GM18519 (cell line): ENCODE measurements around the gene ADNP.
A peak's percentile ranks its signal among the peaks of the same experiment; 100 is the strongest.

Source experiments
- ATAC-seq: cut with Tn5 transposase; IDR thresholded peaks from one replicate; pipeline ENCODE4 v1.9.1; 2021; ENCODE audit warnings: mild to moderate bottlenecking, moderate library complexity; ENCODE audit not compliant: unreplicated experiment, low FRiP score

Gene ADNP

DNA sequence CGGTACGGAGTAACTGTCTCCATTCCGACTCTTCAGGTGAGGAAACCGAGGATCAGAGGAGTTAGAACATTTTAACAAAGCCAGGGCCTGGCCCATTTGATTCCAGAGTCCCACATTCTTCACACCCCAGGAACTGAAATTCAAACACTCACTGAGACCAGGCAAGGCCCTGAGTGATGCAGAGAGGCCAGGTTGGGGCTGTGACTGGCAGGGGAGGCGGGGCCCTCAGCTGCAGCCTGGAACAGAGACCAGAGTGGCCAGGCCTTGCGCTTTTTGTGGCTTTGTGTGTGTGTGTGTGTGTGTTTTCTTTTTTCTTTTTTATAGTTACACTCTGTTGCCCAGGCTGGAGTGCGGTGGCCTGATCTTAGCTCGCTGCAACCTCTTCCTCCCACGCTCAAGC, 79.2 kb downstream of the ADNP start:
- no peak for ATAC-seq

DNA sequence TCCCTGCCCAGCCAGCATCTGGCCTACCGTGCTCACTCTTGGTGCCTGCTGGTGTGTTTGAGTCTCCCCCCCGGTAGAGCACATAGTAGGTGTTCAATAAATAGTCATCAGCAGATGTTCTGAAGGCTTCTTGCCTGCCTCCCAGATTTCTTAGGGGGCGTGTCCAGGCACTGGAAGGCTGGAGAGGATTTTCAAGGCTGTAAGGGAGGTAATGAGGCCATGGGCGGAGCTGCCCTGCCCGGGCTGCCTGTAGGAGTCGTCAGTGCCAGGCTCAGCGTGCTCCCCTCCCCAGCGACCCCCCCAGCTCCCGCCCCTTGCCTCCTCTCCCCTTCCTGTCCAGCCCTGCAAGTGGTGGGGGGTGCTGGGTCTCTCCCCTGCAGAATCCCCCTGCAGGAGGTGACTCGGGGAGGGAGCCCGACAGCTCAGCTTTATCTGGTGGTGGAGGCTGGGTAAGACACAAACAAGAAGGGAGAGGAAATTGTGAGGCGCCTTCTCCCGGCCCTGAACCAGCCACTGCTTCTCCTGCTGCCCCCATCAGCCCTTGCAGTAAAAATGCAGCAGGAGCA, 80.4 kb downstream of the ADNP start:
- ATAC-seq, result no peak

DNA sequence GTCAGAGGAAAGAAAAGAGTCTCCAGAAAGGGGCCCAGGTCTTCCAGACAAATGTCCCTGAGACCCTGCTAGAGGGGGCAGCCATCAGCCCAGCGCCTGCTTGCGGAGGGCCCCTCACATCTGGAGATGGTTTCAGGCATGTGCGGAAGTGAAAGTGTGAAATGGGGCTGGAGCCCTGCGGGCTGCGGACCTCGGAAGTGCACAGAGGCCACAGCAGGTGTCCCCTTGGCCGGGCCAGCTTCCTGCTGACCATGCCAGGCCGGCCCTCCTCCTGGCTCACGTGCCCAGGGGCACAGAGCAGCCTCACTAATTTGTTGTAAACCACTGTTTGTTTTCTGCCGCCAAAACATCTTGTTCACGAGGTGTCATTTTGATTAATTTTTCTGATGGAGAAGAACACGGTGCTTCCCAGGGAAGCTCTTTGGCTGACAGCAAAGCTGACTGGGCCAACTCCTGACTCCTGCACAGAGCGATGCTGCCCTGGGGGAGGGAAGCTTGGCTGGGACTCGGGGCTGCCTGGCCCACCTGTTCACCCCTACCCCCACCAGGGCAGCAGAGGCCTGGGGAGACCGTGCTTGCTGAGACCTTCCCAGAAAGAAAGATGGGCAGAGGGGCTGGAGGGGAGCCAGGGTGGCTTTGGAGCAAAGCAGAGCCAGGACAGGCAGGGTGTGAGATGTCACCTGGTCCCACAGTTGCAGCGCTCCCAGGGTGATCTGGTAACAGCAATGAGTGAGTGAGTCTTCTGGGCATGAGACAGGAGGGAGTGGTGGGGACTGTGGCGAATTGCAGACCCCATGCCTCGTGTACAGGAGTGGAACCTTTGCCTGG, 82.2 kb downstream of the ADNP start:
- ATAC-seq, result no peak

DNA sequence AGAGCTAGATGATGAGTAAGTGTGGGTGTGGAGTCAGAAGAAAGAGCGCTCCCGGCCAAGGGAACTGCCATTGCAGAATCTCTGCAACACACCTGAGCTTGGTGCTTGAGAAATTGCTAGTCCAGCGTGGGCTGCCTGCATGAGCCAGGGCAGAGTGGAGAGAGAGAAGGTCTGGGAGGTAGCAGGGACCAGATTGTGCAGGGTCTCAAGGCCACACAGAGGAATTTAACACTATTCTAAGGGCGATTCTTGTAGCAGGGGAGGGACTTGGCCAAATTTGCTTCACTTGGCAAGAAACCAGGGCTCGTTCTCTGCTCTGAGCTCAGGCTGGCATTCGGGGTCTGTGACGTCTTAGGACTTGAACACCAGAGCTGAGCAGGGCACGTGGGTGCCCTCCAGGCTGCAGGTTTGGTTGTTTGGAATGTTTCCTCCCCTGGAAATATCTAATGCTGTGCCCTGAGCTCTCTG, 82.9 kb downstream of the ADNP start:
- no peak for ATAC-seq

DNA sequence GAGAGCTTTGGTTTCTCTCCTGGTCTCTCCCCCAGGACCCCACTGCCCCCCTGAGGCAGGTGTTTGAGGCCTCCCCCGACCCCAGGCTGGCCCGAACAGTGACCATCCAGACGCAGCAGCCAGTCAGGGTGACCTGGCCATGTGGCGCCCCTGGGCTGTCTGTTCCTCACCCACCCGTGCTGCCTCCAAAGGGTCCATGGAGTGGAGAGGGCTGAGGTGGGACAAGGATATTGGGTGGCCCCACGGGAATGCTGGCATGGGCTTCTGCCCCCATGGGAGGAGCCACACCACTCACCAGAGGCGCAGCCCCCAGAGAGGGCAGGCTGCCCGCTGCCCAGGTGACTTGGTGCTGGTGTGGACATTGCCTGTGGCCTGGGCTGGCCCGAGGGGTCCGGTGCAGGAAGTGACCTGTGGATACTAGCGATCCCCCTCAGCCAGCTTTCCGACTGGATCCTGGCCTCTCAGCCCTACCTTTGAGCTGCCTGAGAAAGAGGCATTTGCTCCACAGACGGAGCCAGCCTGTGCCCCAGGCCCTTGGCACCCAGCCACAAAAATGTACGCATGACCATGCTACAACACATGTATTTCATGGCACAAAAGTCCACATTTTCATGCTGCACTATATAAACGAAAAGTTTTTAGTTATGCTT, 85.5 kb downstream of the ADNP start:
- ATAC-seq, result no peak

DNA sequence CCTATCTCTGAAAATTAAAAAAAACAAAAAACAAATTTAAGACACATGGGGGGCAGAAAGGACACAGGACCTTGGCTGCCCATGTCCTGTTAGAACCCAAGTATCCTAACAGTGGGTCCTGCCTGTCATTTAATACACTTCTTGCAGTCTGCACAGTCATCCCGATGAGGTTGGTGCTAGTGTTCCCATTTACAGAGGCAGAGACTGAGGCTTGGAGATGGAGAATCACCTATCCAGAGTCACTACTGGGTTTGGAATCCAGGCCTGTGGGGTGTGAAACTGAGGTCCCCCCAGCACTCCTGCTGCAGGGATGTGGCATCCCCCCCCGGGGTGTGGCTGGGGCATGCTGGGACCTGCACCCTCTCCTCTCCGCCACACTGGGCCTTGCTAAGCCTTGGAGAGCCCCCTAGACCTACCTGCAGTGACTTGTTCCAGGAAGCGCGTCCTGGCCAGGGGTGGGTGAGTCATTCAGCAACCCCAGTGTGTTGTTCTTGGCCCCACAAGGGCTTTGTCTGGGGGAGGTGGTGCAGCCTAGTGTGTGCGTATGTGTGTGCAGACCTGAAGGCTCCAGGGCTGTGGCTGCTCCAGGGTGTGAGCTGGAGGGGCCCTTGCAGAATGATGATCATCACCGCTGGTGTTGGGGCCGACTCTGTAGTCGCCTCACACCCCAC, 86.7 kb downstream of the ADNP start:
- peak; percentile 89 for ATAC-seq

DNA sequence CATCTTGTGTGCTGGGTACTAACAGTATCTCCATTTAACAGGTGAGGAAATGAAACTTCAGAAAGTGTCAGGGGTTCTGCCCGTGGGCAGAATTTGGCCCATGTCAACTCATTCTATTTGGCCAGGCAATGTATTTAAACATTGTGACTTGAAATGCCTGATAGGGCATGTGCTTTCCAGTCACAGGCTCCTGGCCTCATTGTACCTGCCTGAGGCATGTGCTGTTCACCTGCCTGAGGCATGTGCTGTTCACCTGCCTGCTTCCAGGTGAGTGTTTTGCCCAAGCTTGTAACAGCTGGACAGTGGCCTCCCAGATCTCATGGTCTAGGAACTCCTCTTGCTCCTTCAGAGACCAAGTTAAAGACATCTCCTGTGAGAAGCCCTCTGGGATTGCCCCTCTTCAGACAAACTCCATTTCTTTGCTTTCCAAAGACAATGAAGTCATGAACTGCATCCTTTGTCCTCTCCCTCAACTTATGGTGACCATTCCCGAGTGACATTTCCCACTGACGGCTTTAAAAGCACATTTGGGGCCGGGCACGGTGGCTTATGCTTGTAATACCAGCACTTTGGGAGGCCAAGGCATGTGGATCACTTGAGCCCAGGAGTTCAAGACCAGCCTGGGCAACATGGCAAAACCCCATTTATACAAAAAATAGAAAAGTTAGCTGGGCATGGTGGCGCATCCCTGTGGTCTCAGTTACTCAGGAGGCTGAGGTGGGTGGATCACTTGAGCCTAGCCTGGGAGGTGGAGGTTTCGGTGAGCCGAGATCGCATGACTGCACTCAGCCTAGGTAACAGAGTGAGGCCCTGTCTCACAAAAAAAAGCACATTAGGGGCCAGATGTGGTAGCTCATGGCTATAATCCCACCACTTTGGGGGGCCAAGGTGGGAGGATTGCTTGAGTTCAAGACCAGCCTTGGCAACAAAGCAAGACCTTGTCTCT, 87.6 kb downstream of the ADNP start:
- ATAC-seq, result no peak

DNA sequence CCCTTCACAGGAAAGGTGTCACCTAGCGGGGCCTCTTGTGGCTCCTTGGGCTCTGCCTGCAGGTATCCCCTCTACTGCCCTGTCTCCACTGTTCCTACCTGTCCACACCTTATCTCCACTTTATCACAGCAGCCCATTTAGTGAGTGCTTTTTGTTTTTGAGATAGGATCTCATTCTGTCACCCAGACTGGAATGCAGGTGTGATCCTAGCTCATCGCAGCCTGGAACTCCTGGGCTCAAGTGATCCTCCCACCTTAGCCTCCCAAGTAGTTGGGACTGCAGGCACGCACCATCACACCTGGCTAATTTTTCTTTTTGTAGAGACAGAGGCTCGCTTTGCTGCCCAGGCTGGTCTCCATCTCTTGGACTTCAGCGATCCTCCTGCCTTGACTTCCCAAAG, 88.4 kb downstream of the ADNP start:
- ATAC-seq, result no peak
